Esophagus (tissue), 2 donors: ENCODE measurements around the gene STK40. TPM values are rescaled to one million over a fixed set of nuclear protein-coding genes. Genes with fewer than 3 reads are reported as not detected.

Experiments
- H3K27ac ChIP-seq, 2 donors: one replicate each; pipeline ENCODE4 v1.5.1; 2013; ENCODE audit warnings: low read depth in 2 of 2, mild to moderate bottlenecking in 2 of 2, inconsistent platforms in 1 of 2, low read length in 1 of 2, moderate library complexity in 1 of 2
- H3K27me3 ChIP-seq, 2 donors: one replicate each; pipeline ENCODE4 v1.6.1; 2013; ENCODE audit warnings: low read length in 2 of 2, control low read depth in 1 of 2, mild to moderate bottlenecking in 1 of 2; ENCODE audit not compliant: insufficient read depth in 2 of 2, control insufficient read depth in 1 of 2
- H3K36me3 ChIP-seq, 2 donors: one replicate each; pipeline ENCODE4 v1.6.1; 2013; ENCODE audit warnings: low read length in 1 of 2; ENCODE audit not compliant: control insufficient read depth in 2 of 2, insufficient read depth in 2 of 2
- H3K4me1 ChIP-seq, 2 donors: one replicate each; pipeline ENCODE4 v1.6.1; 2013; ENCODE audit warnings: low read length in 1 of 2; ENCODE audit not compliant: control insufficient read depth in 2 of 2, insufficient read depth in 2 of 2
- H3K4me3 ChIP-seq, 2 donors: one replicate each; pipeline ENCODE4 v1.5.1; 2013; ENCODE audit warnings: low read length in 2 of 2, mild to moderate bottlenecking in 2 of 2, low read depth in 1 of 2, moderate library complexity in 1 of 2
- H3K9me3 ChIP-seq, 2 donors: one replicate each; pipeline ENCODE4 v1.6.1; 2013; ENCODE audit warnings: mild to moderate bottlenecking in 2 of 2, low read depth in 1 of 2, low read length in 1 of 2, moderate library complexity in 1 of 2; ENCODE audit not compliant: control insufficient read depth in 2 of 2, insufficient read depth in 1 of 2
- WGBS, 2 donors: extraction: QIAGEN DNeasy Blood & Tissue Kit; methylation state at CpG; one replicate each; pipeline ENCODE4 v1.1.7; 2013; 5-methylcytosine and 5-hydroxymethylcytosine counted together
- polyA plus RNA-seq, 2 donors: library from polyadenylated mRNA; stranded (reverse); fragments of 200-250 nt; gene quantifications; one replicate each; pipeline ENCODE4 v1.2.3, GENCODE V29; 2013
- donor health status: healthy with polysubstance abuse.
- donor health status: Bipolar disorder and iron deficiency.

STK40 gene
- polyA plus RNA-seq, 2 donors: 33.9 to 34.5 TPM

GRCh38 chr1:36389261-36389660 lies 3.5 kb upstream of the STK40 start:
- H3K36me3 ChIP-seq: peaks cover 4 to 18% of the 10 kb centered on the region in 2 donors
- no peak overlapping the region for H3K4me3 ChIP-seq
- WGBS, 2 donors: 73 to 81% methylated on average over 2 of the region's 2 CpGs
- H3K27ac ChIP-seq: peak overlapping the region in 1 of 2 donors; percentile 44
- peaks cover 0 to 8% of the 10 kb centered on the region in 2 donors for H3K4me1 ChIP-seq
- no peaks in the 10 kb centered on the region for H3K27me3 ChIP-seq
- H3K9me3 ChIP-seq: no peaks in the 10 kb centered on the region

GRCh38 chr1:36387141-36387949 lies 1.6 kb upstream of the STK40 start:
- H3K4me1 ChIP-seq: peaks cover 0 to 10% of the 10 kb centered on the region in 2 donors
- WGBS, 2 donors: 41 to 54% methylated on average over 10 of the region's 10 CpGs
- no peak overlapping the region for H3K4me3 ChIP-seq
- no peaks in the 10 kb centered on the region for H3K9me3 ChIP-seq
- H3K27me3 ChIP-seq: no peaks in the 10 kb centered on the region
- peaks cover 0 to 8% of the 10 kb centered on the region in 2 donors for H3K36me3 ChIP-seq
- peak overlapping the region; percentile 99 to 100 for H3K27ac ChIP-seq

- peak overlapping the region; percentile 99 to 100 for H3K27ac ChIP-seq
- H3K4me1 ChIP-seq: peaks cover 0 to 10% of the 10 kb centered on the region in 2 donors
- WGBS, 2 donors: 0 to 1% methylated on average over 14 of the region's 14 CpGs
- H3K4me3 ChIP-seq: peak overlapping the region; percentile 46 to 56
- no peaks in the 10 kb centered on the region for H3K9me3 ChIP-seq
- no peaks in the 10 kb centered on the region for H3K27me3 ChIP-seq
- peaks cover 0 to 6% of the 10 kb centered on the region in 2 donors for H3K36me3 ChIP-seq
Measured at GRCh38 chr1:36386265-36387140, 779 bp upstream of the STK40 start.

- WGBS, 2 donors: 0 to 1% methylated on average over 25 of the region's 25 CpGs
- Histone ChIP-seq H3K36me3 (peaks cover 4% of the 10 kb centered on the region in 2 donors), H3K9me3 (no peaks in the 10 kb centered on the region), H3K27me3 (no peaks in the 10 kb centered on the region), H3K4me3 (peak overlapping the region; percentile 76 to 91), H3K27ac (peak overlapping the region; percentile 94 to 99), H3K4me1 (peaks cover 0 to 10% of the 10 kb centered on the region in 2 donors)
Measured at GRCh38 chr1:36384542-36385409, 948 bp downstream of the STK40 start.

GRCh38 chr1:36383240-36383639 lies 2.5 kb downstream of the STK40 start:
- Histone ChIP-seq H3K4me3 (no peak overlapping the region), H3K9me3 (no peaks in the 10 kb centered on the region), H3K27ac (peak overlapping the region in 1 of 2 donors; percentile 14), H3K36me3 (peaks cover 4 to 8% of the 10 kb centered on the region in 2 donors), H3K4me1 (peaks cover 0 to 10% of the 10 kb centered on the region in 2 donors), H3K27me3 (no peaks in the 10 kb centered on the region)
- WGBS, 2 donors: 67 to 83% methylated on average over 4 of the region's 4 CpGs

GRCh38 chr1:36382669-36383068 lies 3.1 kb downstream of the STK40 start:
- peaks cover 0 to 7% of the 10 kb centered on the region in 2 donors for H3K4me1 ChIP-seq
- H3K4me3 ChIP-seq: no peak overlapping the region
- H3K9me3 ChIP-seq: no peaks in the 10 kb centered on the region
- no peak overlapping the region for H3K27ac ChIP-seq
- H3K27me3 ChIP-seq: no peaks in the 10 kb centered on the region
- peaks cover 4 to 8% of the 10 kb centered on the region in 2 donors for H3K36me3 ChIP-seq
- WGBS, 2 donors: 91 to 97% methylated on average over 4 of the region's 4 CpGs

GRCh38 chr1:36382231-36382630 lies 3.5 kb downstream of the STK40 start:
- Histone ChIP-seq H3K4me3 (no peak overlapping the region), H3K4me1 (peaks cover 0 to 6% of the 10 kb centered on the region in 2 donors), H3K27me3 (no peaks in the 10 kb centered on the region), H3K9me3 (no peaks in the 10 kb centered on the region), H3K36me3 (peaks cover 4 to 8% of the 10 kb centered on the region in 2 donors), H3K27ac (no peak overlapping the region)
- 84 to 89% methylated on average over 9 of the region's 9 CpGs for WGBS, 2 donors

- H3K27ac ChIP-seq: no peak overlapping the region
- no peak overlapping the region for H3K4me3 ChIP-seq
- WGBS, 2 donors: 89 to 91% methylated on average over 5 of the region's 5 CpGs
- H3K27me3 ChIP-seq: no peaks in the 10 kb centered on the region
- H3K4me1 ChIP-seq: peaks cover 0 to 2% of the 10 kb centered on the region in 2 donors
- no peaks in the 10 kb centered on the region for H3K9me3 ChIP-seq
- peaks cover 4 to 8% of the 10 kb centered on the region in 2 donors for H3K36me3 ChIP-seq
Measured at GRCh38 chr1:36381405-36381804, 4.3 kb downstream of the STK40 start.

- Histone ChIP-seq H3K4me3 (no peak overlapping the region), H3K27ac (peak overlapping the region in 1 of 2 donors; percentile 40), H3K36me3 (peaks cover 4 to 11% of the 10 kb centered on the region in 2 donors), H3K27me3 (no peaks in the 10 kb centered on the region), H3K4me1 (peaks cover 0 to 2% of the 10 kb centered on the region in 2 donors), H3K9me3 (no peaks in the 10 kb centered on the region)
- WGBS, 2 donors: 78 to 83% methylated on average over 3 of the region's 3 CpGs
Measured at GRCh38 chr1:36380782-36381181, 4.9 kb downstream of the STK40 start.
